Chondrocyte (in vitro differentiated cells): ENCODE measurements around the gene GANC. TPM values are rescaled to one million over a fixed set of nuclear protein-coding genes. Genes with fewer than 3 reads are reported as not detected.

ENCODE experiments used
- DNase-seq: peaks from one replicate; pipeline ENCODE4 v3.0.0; 2021; ENCODE audit warnings: mixed read lengths, low spot score
- H3K27ac Mint-ChIP-seq: one replicate; pipeline ENCODE4 v1.8.0; 2021; ENCODE audit warnings: mild to moderate bottlenecking, moderate library complexity, mixed read lengths; ENCODE audit not compliant: unreplicated experiment
- H3K27me3 Mint-ChIP-seq: 2 replicates; pipeline ENCODE4 v1.8.0; 2021; ENCODE audit warnings: low read depth, mixed read lengths
- H3K36me3 Mint-ChIP-seq: 2 replicates; pipeline ENCODE4 v1.8.0; 2021; ENCODE audit warnings: low read depth, mixed read lengths
- H3K4me1 Mint-ChIP-seq: 2 replicates; pipeline ENCODE4 v1.8.0; 2021; ENCODE audit warnings: low read depth, mild to moderate bottlenecking, mixed read lengths
- H3K4me3 Mint-ChIP-seq: one replicate; pipeline ENCODE4 v1.8.0; 2021; ENCODE audit warnings: mild to moderate bottlenecking, moderate library complexity, mixed read lengths; ENCODE audit not compliant: unreplicated experiment
- H3K9me3 Mint-ChIP-seq: 2 replicates; pipeline ENCODE4 v1.8.0; 2021; ENCODE audit warnings: low read depth, mixed read lengths
- CTCF ChIP-seq: fragments of 200-600 bp; sonication (generic); IDR thresholded peaks from 2 replicates; pipeline ENCODE4 v1.5.0; 2021; ENCODE audit warnings: antibody characterized with exemption, mild to moderate bottlenecking, moderate library complexity
- total RNA-seq: library from RNA; stranded (reverse); gene quantifications from 3 replicates; pipeline ENCODE4 v1.2.1, GENCODE V29; 2021

GANC gene
- total RNA-seq, 1 donor from 2014 or later, result 20.7 TPM

GRCh38 chr15:42375941-42376340 lies 102.9 kb downstream of the GANC start:
- Mint-ChIP-seq H3K4me1 (no peaks in the 10 kb centered on the region), H3K9me3 (peaks cover 22% of the 10 kb centered on the region), H3K36me3 (peaks cover 5% of the 10 kb centered on the region), H3K4me3 (no peak overlapping the region), H3K27ac (no peak overlapping the region), H3K27me3 (peaks cover 1% of the 10 kb centered on the region)
- TF ChIP-seq CTCF, result no peak
- no peak for DNase-seq

- Mint-ChIP-seq H3K27ac (no peak overlapping the region), H3K4me1 (no peaks in the 10 kb centered on the region), H3K9me3 (peaks cover 21% of the 10 kb centered on the region), H3K36me3 (peaks cover 5% of the 10 kb centered on the region), H3K27me3 (peaks cover 1% of the 10 kb centered on the region), H3K4me3 (no peak overlapping the region)
- TF ChIP-seq CTCF, result no peak
- no peak for DNase-seq
These were observed 105.0 kb downstream of the GANC start for GRCh38 chr15:42378011-42378410.

GRCh38 chr15:42384597-42384996 lies 111.6 kb downstream of the GANC start:
- Mint-ChIP-seq H3K36me3 (no peaks in the 10 kb centered on the region), H3K27ac (no peak overlapping the region), H3K9me3 (no peaks in the 10 kb centered on the region), H3K4me1 (peaks cover 9% of the 10 kb centered on the region), H3K4me3 (no peak overlapping the region), H3K27me3 (no peaks in the 10 kb centered on the region)
- no peak for DNase-seq
- TF ChIP-seq CTCF, result no peak

GRCh38 chr15:42385206-42385979 lies 112.4 kb downstream of the GANC start:
- DNase-seq, result no peak
- Mint-ChIP-seq H3K4me3 (no peak overlapping the region), H3K36me3 (no peaks in the 10 kb centered on the region), H3K27me3 (no peaks in the 10 kb centered on the region), H3K9me3 (no peaks in the 10 kb centered on the region), H3K27ac (no peak overlapping the region), H3K4me1 (peaks cover 9% of the 10 kb centered on the region)
- TF ChIP-seq CTCF, result peak; percentile 70

- DNase-seq, result no peak
- Mint-ChIP-seq H3K27me3 (no peaks in the 10 kb centered on the region), H3K27ac (no peak overlapping the region), H3K4me1 (peaks cover 9% of the 10 kb centered on the region), H3K4me3 (no peak overlapping the region), H3K9me3 (no peaks in the 10 kb centered on the region), H3K36me3 (no peaks in the 10 kb centered on the region)
- TF ChIP-seq CTCF, result no peak
These were observed 113.1 kb downstream of the GANC start for GRCh38 chr15:42385980-42386700.
